Measurements from ENCODE around the gene NOXRED1. TPM values are rescaled to one million over a fixed set of nuclear protein-coding genes. Genes with fewer than 3 reads are reported as not detected.

Gene NOXRED1
- total RNA-seq, 4 donors from 2014 or later, result 0.68 to 2.2 (median 1.4) TPM

- no peak overlapping the region for H3K4me3 ChIP-seq
- WGBS, 2 donors (ENCODE audit: low coverage in 1 of 2), result 94 to 100% methylated on average over 1 to 2 of the region's 2 CpGs
- H3K4me1 ChIP-seq, result no peaks in the 10 kb centered on the region
- TF ChIP-seq POLR2A (IDR thresholded peaks at IDR 0.05), result no peak
- TF ChIP-seq EP300 (IDR thresholded peaks at IDR 0.05; ENCODE audit: low read depth), result no peak
- TF ChIP-seq CTCF (IDR thresholded peaks at IDR 0.05), result no peak
- no peak for TF ChIP-seq POLR2AphosphoS5 (IDR thresholded peaks at IDR 0.05)
- H3K9me3 ChIP-seq, result no peaks in the 10 kb centered on the region
- no peak for DNase-seq
- no peaks in the 10 kb centered on the region for H3K27me3 ChIP-seq
- in situ Hi-C loops (cut with MboI; ENCODE audit: low pct_ligation_motif_present in 1 of 4, low pct_unique_long_range_greater_than_20kb in 1 of 4, low sequenced_read_pairs in 3 of 4), result no loop called here
- peaks cover 0 to 12% (median 0%) of the 10 kb centered on the region in 4 donors for H3K36me3 ChIP-seq
- no peak overlapping the region for H3K27ac ChIP-seq
- intact Hi-C loops (cut with DNase I; ENCODE audit: low total_unique reads), result no loop called here
Measured at GRCh38 chr14:77346495-77346894, 76.8 kb downstream of the NOXRED1 start.

- H3K36me3 ChIP-seq, result peaks cover 0 to 6% (median 0%) of the 10 kb centered on the region in 4 donors
- intact Hi-C loops (cut with DNase I; ENCODE audit: low total_unique reads), result no loop called here
- no peaks in the 10 kb centered on the region for H3K27me3 ChIP-seq
- H3K9me3 ChIP-seq, result no peaks in the 10 kb centered on the region
- 86 to 100% methylated on average over 3 of the region's 3 CpGs for WGBS, 2 donors (ENCODE audit: low coverage in 1 of 2)
- no peak overlapping the region for H3K4me3 ChIP-seq
- no peaks in the 10 kb centered on the region for H3K4me1 ChIP-seq
- in situ Hi-C loops (cut with MboI; ENCODE audit: low pct_ligation_motif_present in 1 of 4, low pct_unique_long_range_greater_than_20kb in 1 of 4, low sequenced_read_pairs in 3 of 4), result no loop called here
- TF ChIP-seq POLR2A (IDR thresholded peaks at IDR 0.05) (no peak), CTCF (IDR thresholded peaks at IDR 0.05) (no peak), POLR2AphosphoS5 (IDR thresholded peaks at IDR 0.05) (no peak), EP300 (IDR thresholded peaks at IDR 0.05; ENCODE audit: low read depth) (no peak)
- DNase-seq, result no peak
- H3K27ac ChIP-seq, result no peak overlapping the region
Measured at GRCh38 chr14:77344377-77344996, 78.8 kb downstream of the NOXRED1 start.

Small RNAs within 50 kb of the gene (small RNA-seq; reads per million reads assigned to genes)
- gene RF00404, result 0 reads per million in 4 donors

Other genes with a start within 250 kb of the NOXRED1 start
- 10 to 100 TPM; 20.1 to 60.2 (median 33.9) TPM for gene TMEM63C, start 241.7 kb downstream of the NOXRED1 start, total RNA-seq
- 1 to 10 TPM in 1 of 4 donors, under 1 TPM in 1, not detected in 2; 0.64 to 1.4 TPM for gene NGB, start 152.3 kb downstream of the NOXRED1 start, total RNA-seq
- 10 to 100 TPM; 12.0 to 77.4 (median 24.9) TPM for gene POMT2, start 102.6 kb downstream of the NOXRED1 start, total RNA-seq
- 10 to 100 TPM in 3 of 4 donors, 1 to 10 TPM in 1; 1.5 to 40.7 (median 19.7) TPM for gene GSTZ1, start 102.5 kb downstream of the NOXRED1 start, total RNA-seq
- gene TMED8, start 46.4 kb downstream of the NOXRED1 start, total RNA-seq, result 1 to 10 TPM; 4.9 to 9.2 (median 6.2) TPM
- under 1 TPM in 2 of 4 donors, not detected in 2; 0.16 to 0.41 TPM for gene SAMD15, start 46.1 kb downstream of the NOXRED1 start, total RNA-seq
- gene VIPAS39, start 34.1 kb upstream of the NOXRED1 start, total RNA-seq, result 10 to 100 TPM in 3 of 4 donors, 1 to 10 TPM in 1; 8.0 to 21.6 (median 18.0) TPM
- gene AHSA1, start 34.6 kb upstream of the NOXRED1 start, total RNA-seq, result 100 to 1,000 TPM in 1 of 4 donors, 10 to 100 TPM in 3; 66.6 to 101 (median 87.5) TPM
- gene ISM2, start 75.3 kb upstream of the NOXRED1 start, total RNA-seq, result under 1 TPM in 1 of 4 donors, not detected in 3; 0.27 TPM
- 10 to 100 TPM; 14.5 to 51.3 (median 35.8) TPM for gene SPTLC2, start 193.1 kb upstream of the NOXRED1 start, total RNA-seq

All from transverse colon (tissue), 4 donors.